Sigmoid colon (tissue), 7 donors: ENCODE measurements around the gene PSME1. TPM values are rescaled to one million over a fixed set of nuclear protein-coding genes. Genes with fewer than 3 reads are reported as not detected.
A peak's percentile ranks its signal among the peaks of the same experiment; 100 is the strongest.

Experiments
- DNase-seq: peaks from one replicate; pipeline ENCODE4 v3.0.0-alpha.2; 2019
- H3K27ac ChIP-seq, 4 donors: fragments of 200-600 bp; sonication (generic); one replicate each; pipeline ENCODE4 v1.5.1; 2016 to 2019; ENCODE audit warnings: mild to moderate bottlenecking in 1 of 4
- H3K27me3 ChIP-seq, 3 donors: fragments of 200-600 bp; sonication (generic); one replicate each; pipeline ENCODE4 v1.5.1; 2019; ENCODE audit warnings: mild to moderate bottlenecking in 1 of 3
- H3K36me3 ChIP-seq, 4 donors: fragments of 200-600 bp; sonication (generic); one replicate each; pipeline ENCODE4 v1.5.1; 2016 to 2019
- H3K4me1 ChIP-seq, 4 donors: fragments of 200-600 bp; sonication (generic); one replicate each; pipeline ENCODE4 v1.5.1; 2017 to 2019
- H3K4me3 ChIP-seq, 4 donors: fragments of 200-600 bp; sonication (generic); one replicate each; pipeline ENCODE4 v1.5.1; 2017 to 2019; ENCODE audit warnings: mild to moderate bottlenecking in 2 of 4, moderate library complexity in 1 of 4
- H3K9me3 ChIP-seq, 4 donors: fragments of 200-600 bp in 3 of 4; sonication (generic) in 3 of 4; one replicate each; pipeline versions ENCODE4 v1.5.1 to v1.6.1; 2013 to 2019
- CTCF ChIP-seq, 4 experiments: fragments of 450-650 bp in 3 of 4; fragments of 200-600 bp in 1 of 4; IDR thresholded peaks; one replicate each; pipeline ENCODE4 v1.5.1; 2016 to 2019; ENCODE audit warnings: antibody characterized with exemption in 4 of 4, mild to moderate bottlenecking in 3 of 4, moderate library complexity in 2 of 4
- EP300 ChIP-seq, 4 donors: sonication (generic); formaldehyde crosslinking; IDR thresholded peaks; one replicate each; pipeline ENCODE4 v1.6.1; 2017; ENCODE audit warnings: antibody characterized with exemption in 4 of 4
- POLR2A ChIP-seq, 2 donors: fragments of 450-650 bp; IDR thresholded peaks; one replicate each; pipeline ENCODE4 v1.6.1; 2016; ENCODE audit warnings: antibody characterized with exemption in 2 of 2, mild to moderate bottlenecking in 2 of 2, moderate library complexity in 2 of 2
- POLR2AphosphoS5 ChIP-seq, 4 donors: sonication (generic); formaldehyde crosslinking; IDR thresholded peaks; one replicate each; pipeline ENCODE4 v1.6.1; 2017; ENCODE audit warnings: antibody characterized with exemption in 4 of 4
- WGBS, 2 donors: extraction: QIAGEN DNeasy Blood & Tissue Kit; methylation state at CpG; one replicate each; pipeline ENCODE4 v1.1.7; 2013; 5-methylcytosine and 5-hydroxymethylcytosine counted together
- intact Hi-C: fragments of 100-400 bp; cut with DNase I; formaldehyde crosslinking; loops from one replicate; pipeline ENCODE4 v1.15.1; 2023
- polyA plus RNA-seq, 3 donors: library from polyadenylated mRNA; stranded (reverse); fragments of 200-250 nt; gene quantifications; one replicate each; pipeline ENCODE4 v1.2.3, GENCODE V29; 2013
- total RNA-seq, 4 donors: library from RNA; depleted of rRNA; stranded (reverse); fragments of >200 nt; gene quantifications; one replicate each; pipeline ENCODE4 v1.1.0, GENCODE V29; 2016
- donor health status: healthy with polysubstance abuse.
- donor health status: Bipolar disorder and iron deficiency.
- donor health status: healthy.

Gene PSME1
- total and polyA plus RNA-seq, 7 donors, result 129 to 438 (median 186) TPM

DNA sequence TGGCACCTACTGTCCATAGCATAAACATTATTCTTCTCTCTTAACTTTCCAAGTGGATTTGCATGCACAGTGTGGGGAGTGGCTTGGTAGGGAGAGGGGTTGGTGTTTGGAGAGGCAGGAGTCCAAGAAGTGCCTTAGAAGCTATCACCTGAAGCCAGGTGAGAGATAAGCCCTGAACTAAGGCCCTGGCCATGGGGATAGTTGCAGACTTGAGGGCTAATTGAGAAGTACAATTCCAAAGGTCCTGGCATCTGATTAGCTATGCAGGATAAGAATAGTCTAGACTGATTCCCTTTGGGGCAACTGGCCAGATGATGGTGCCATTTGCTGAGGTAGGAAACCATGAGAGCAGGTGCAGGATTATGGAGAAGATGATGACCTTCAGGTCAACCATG is 43.9 kb upstream of the PSME1 start:
- Histone ChIP-seq H3K27me3 (no peaks in the 10 kb centered on the region), H3K4me3 (no peak overlapping the region), H3K9me3 (no peaks in the 10 kb centered on the region), H3K4me1 (peaks cover 0 to 19% (median 9%) of the 10 kb centered on the region in 4 donors), H3K27ac (no peak overlapping the region), H3K36me3 (no peaks in the 10 kb centered on the region)
- no peak for TF ChIP-seq POLR2AphosphoS5 (IDR thresholded peaks at IDR 0.05)
- no peak for TF ChIP-seq EP300 (IDR thresholded peaks at IDR 0.05)
- no peak for TF ChIP-seq CTCF (IDR thresholded peaks at IDR 0.05)
- no peak for TF ChIP-seq POLR2A (IDR thresholded peaks at IDR 0.05)
- intact Hi-C loops, result loop anchor here (2.0 to 10.0 kb wide), 3 partner anchors 39 to 457 kb away; partner anchors contain the start of genes CARMIL3, DHRS2 and DHRS4L2
- DNase-seq, result no peak

- H3K27ac ChIP-seq, result peak overlapping the region; percentile 88 to 99 (median 89)
- DNase-seq, result peak; percentile 21
- no peaks in the 10 kb centered on the region for H3K9me3 ChIP-seq
- intact Hi-C loops, result loop anchor here (2.0 to 10.0 kb wide), 3 partner anchors 40 to 458 kb away; partner anchors contain the start of genes CARMIL3, DHRS2 and DHRS4L2
- no peaks in the 10 kb centered on the region for H3K27me3 ChIP-seq
- no peak overlapping the region for H3K4me3 ChIP-seq
- no peaks in the 10 kb centered on the region for H3K36me3 ChIP-seq
- no peak for TF ChIP-seq CTCF (IDR thresholded peaks at IDR 0.05)
- TF ChIP-seq EP300 (IDR thresholded peaks at IDR 0.05), result no peak
- no peak for TF ChIP-seq POLR2A (IDR thresholded peaks at IDR 0.05)
- TF ChIP-seq POLR2AphosphoS5 (IDR thresholded peaks at IDR 0.05), result no peak
- 77 to 94% methylated on average over 4 of the region's 4 CpGs for WGBS, 2 donors
- H3K4me1 ChIP-seq, result peaks cover 0 to 19% (median 9%) of the 10 kb centered on the region in 4 donors
Measured at GRCh38 chr14:24092505-24093206, 43.3 kb upstream of the PSME1 start.

- Histone ChIP-seq H3K4me1 (peaks cover 0 to 19% (median 9%) of the 10 kb centered on the region in 4 donors), H3K36me3 (peaks cover 0 to 3% (median 0%) of the 10 kb centered on the region in 4 donors), H3K27ac (peak overlapping the region; percentile 88 to 99 (median 89)), H3K4me3 (peak overlapping the region; percentile 77 to 95 (median 86)), H3K9me3 (no peaks in the 10 kb centered on the region), H3K27me3 (no peaks in the 10 kb centered on the region)
- intact Hi-C loops, result loop anchor here (2.0 to 10.0 kb wide), 3 partner anchors 41 to 459 kb away; partner anchors contain the start of genes CARMIL3, DHRS2 and DHRS4L2
- WGBS, 2 donors, result 80 to 85% methylated on average over 19 of the region's 19 CpGs
- DNase-seq, result no peak
- TF ChIP-seq CTCF (IDR thresholded peaks at IDR 0.05), result no peak
- no peak for TF ChIP-seq POLR2AphosphoS5 (IDR thresholded peaks at IDR 0.05)
- no peak for TF ChIP-seq EP300 (IDR thresholded peaks at IDR 0.05)
- TF ChIP-seq POLR2A (IDR thresholded peaks at IDR 0.05), result no peak
Measured at GRCh38 chr14:24093207-24093900, 42.6 kb upstream of the PSME1 start.

DNA sequence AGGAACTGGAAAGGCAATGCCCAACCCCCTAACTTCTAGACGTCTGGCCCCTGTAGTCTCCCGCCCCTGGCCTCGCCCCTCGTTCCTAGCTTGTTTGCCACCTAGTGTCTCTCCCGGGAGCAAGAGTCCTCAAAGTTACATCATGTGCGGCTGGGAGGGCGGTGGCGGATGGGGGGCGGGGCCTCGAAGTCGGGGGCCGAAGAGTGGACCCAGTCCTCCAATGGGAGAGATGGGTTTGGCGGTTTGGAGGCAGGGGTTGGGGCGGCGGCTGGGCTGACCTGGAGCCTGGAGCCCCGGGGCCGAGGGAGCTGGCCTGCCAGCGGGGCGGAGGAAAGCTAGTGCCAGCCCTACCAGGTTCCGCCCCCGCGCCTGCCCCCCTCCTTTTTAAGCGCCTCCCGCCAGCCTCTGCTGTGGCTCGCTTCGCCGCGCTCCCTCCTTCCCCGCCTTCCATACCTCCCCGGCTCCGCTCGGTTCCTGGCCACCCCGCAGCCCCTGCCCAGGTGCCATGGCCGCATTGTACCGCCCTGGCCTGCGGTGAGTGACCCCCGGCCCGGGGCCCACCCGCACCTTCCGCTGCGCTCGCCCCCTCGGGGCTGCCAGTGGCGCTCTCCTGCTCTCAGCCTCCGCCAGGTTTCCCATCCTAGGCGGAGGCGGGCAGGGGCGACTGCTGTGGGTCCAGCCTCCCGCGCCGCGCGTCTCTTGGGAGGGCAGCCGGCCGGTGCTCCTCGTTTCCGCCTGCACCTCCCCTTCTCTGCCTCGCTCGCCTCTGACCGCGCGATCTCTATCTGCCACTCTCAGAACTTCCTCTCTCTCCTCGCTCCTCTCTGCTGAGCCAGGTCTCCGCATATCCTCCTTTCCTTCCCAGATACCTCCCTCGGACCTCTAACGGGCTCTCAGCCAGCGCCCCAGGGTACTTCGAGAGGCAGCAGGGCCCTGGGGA is 41.8 kb upstream of the PSME1 start, which contains the start of gene PCK2:
Gene PCK2, plus strand, starts transcription at position 411 of the 940 bp plus-strand sequence. Its CDS starts 95 bp downstream, at position 506.
- peaks cover 0 to 19% (median 9%) of the 10 kb centered on the region in 4 donors for H3K4me1 ChIP-seq
- no peaks in the 10 kb centered on the region for H3K27me3 ChIP-seq
- H3K27ac ChIP-seq, result peak within 1 kb of the TSS; percentile 88 to 99 (median 89)
- peak within 1 kb of the TSS; percentile 77 to 95 (median 86) for H3K4me3 ChIP-seq
- WGBS, 2 donors, result 0 to 1% methylated on average over 68 of the region's 68 CpGs
- TF ChIP-seq POLR2AphosphoS5 (IDR thresholded peaks at IDR 0.05), result peak; percentile 17 to 67 (median 60)
- peak in 1 of 2 donors; percentile 81 for TF ChIP-seq POLR2A (IDR thresholded peaks at IDR 0.05)
- peak in 2 of 4 experiments; percentile 15 to 16 for TF ChIP-seq CTCF (IDR thresholded peaks at IDR 0.05)
- no peak for TF ChIP-seq EP300 (IDR thresholded peaks at IDR 0.05)
- no peaks in the 10 kb centered on the region for H3K9me3 ChIP-seq
- peak; percentile 98 for DNase-seq
- H3K36me3 ChIP-seq, result peaks cover 0 to 4% (median 0%) of the 10 kb centered on the region in 4 donors
- intact Hi-C loops, result loop anchor here (1.0 to 10.0 kb wide), 4 partner anchors 13 to 459 kb away; partner anchors contain the start of genes CARMIL3, DHRS2 and DHRS4L2
